Measurements from ENCODE around the gene NOA1.

DNA sequence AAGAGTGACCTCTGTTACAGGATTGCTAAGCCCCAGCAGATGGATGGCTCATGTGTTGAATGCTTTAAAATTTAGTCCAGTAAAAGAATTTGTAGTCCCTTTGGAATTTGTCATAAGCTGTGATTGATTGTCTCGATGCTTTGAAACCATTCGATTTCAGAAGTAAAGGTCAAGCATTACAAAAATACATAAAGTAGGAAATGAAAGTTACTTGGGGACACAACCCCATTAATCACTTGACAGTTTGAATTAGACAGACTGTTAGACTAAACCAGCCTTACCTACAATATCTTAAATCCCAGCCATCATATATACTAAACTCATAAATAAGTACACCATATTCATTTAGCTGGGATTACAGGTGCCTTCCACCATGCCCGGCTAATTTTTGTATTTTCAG lies 63.1 kb downstream of the NOA1 start:
- TF ChIP-seq, protein P1, sequence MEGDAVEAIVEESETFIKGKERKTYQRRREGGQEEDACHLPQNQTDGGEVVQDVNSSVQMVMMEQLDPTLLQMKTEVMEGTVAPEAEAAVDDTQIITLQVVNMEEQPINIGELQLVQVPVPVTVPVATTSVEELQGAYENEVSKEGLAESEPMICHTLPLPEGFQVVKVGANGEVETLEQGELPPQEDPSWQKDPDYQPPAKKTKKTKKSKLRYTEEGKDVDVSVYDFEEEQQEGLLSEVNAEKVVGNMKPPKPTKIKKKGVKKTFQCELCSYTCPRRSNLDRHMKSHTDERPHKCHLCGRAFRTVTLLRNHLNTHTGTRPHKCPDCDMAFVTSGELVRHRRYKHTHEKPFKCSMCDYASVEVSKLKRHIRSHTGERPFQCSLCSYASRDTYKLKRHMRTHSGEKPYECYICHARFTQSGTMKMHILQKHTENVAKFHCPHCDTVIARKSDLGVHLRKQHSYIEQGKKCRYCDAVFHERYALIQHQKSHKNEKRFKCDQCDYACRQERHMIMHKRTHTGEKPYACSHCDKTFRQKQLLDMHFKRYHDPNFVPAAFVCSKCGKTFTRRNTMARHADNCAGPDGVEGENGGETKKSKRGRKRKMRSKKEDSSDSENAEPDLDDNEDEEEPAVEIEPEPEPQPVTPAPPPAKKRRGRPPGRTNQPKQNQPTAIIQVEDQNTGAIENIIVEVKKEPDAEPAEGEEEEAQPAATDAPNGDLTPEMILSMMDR (IDR thresholded peaks at IDR 0.05) = no peak
- no peak for TF ChIP-seq POLR2A (IDR thresholded peaks at IDR 0.05)
